Subcutaneous abdominal adipose tissue (tissue), 5 donors: Measurements from ENCODE around the gene CCDC150.
"Not testable (repeated sequence)": the region's sequence is repeated elsewhere in the genome, so short reads cannot be mapped to it uniquely, and the experiment has no call there.

Experiments
- H3K27ac ChIP-seq: one replicate; pipeline ENCODE4 v1.7.0; 2013; ENCODE audit warnings: low read depth, mild to moderate bottlenecking, inconsistent platforms, low read length, moderate library complexity
- H3K27me3 ChIP-seq, 5 donors: one replicate each; pipeline ENCODE4 v1.7.0; 2013; ENCODE audit warnings: low read length in 5 of 5, inconsistent platforms in 1 of 5; ENCODE audit not compliant: control insufficient read depth in 5 of 5, insufficient read depth in 4 of 5
- H3K36me3 ChIP-seq, 5 donors: one replicate each; pipeline ENCODE4 v1.7.0; 2013; ENCODE audit warnings: low read length in 5 of 5; ENCODE audit not compliant: control insufficient read depth in 5 of 5, insufficient read depth in 5 of 5
- H3K4me1 ChIP-seq, 5 donors: one replicate each; pipeline ENCODE4 v1.7.0; 2013; ENCODE audit warnings: low read length in 5 of 5, mild to moderate bottlenecking in 3 of 5, moderate library complexity in 1 of 5; ENCODE audit not compliant: control insufficient read depth in 5 of 5, insufficient read depth in 5 of 5
- H3K4me3 ChIP-seq, 5 donors: one replicate each; pipeline ENCODE4 v1.7.0; 2013; ENCODE audit warnings: low read length in 5 of 5, low read depth in 1 of 5
- H3K9ac ChIP-seq, 5 donors: one replicate each; pipeline ENCODE4 v1.7.0; 2013; ENCODE audit warnings: low read length in 5 of 5, mild to moderate bottlenecking in 4 of 5, moderate library complexity in 3 of 5
- H3K9me3 ChIP-seq, 5 donors: one replicate each; pipeline ENCODE4 v1.7.0; 2013; ENCODE audit warnings: low read length in 5 of 5; ENCODE audit not compliant: control insufficient read depth in 5 of 5
- donor health status: healthy.
- donor health status: healthy.
- donor health status: healthy.
- donor health status: healthy.
- donor health status: healthy.

The CCDC150 gene

DNA sequence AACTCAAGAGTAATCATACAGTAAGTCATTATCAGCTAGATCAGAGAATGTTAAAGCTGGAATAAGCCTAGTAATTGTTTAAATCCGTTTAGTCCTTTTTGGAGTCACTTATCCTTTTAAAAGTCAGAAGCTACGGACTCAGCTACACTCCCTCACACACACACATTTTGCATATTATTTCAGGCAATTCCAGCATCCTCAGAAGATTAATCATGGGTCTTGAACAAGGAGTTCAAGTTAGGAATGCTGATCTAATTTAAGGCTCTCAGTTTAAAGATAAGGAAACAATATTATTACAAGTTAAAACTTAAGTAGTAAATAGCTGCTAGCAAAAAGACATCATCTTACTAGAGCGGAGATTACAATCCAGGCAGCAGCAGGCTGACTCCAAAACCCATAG is 85.7 kb downstream of the CCDC150 start:
- Histone ChIP-seq H3K4me1 (no peaks in the 10 kb centered on the region), H3K27ac (no peak overlapping the region), H3K36me3 (no peaks in the 10 kb centered on the region), H3K9me3 (no peaks in the 10 kb centered on the region), H3K4me3 (no peak overlapping the region), H3K27me3 (no peaks in the 10 kb centered on the region), H3K9ac (no peak overlapping the region)

DNA sequence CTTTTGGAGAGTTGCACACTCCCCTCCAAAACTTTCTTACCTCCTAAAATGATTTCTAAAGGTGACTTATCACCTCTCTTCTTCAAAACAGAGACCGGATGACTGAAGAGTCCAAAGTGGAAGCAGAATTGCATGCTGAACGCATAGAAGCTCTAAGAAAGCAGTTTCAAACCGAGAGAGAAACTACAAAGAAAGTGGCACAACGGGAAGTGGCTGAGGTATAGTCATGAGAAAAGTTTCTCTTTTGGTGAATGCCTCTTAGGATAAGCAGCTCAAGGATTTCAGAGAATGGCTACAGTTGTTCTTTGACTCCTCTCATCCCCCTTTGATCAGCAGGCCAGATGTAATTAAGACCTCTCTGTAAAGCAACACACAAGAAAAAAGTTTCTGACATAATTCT is 86.4 kb downstream of the CCDC150 start:
- H3K9ac ChIP-seq = no peak overlapping the region
- no peak overlapping the region for H3K4me3 ChIP-seq
- H3K9me3 ChIP-seq = no peaks in the 10 kb centered on the region
- no peaks in the 10 kb centered on the region for H3K36me3 ChIP-seq
- no peaks in the 10 kb centered on the region for H3K4me1 ChIP-seq
- H3K27me3 ChIP-seq = no peaks in the 10 kb centered on the region
- no peak overlapping the region for H3K27ac ChIP-seq

DNA sequence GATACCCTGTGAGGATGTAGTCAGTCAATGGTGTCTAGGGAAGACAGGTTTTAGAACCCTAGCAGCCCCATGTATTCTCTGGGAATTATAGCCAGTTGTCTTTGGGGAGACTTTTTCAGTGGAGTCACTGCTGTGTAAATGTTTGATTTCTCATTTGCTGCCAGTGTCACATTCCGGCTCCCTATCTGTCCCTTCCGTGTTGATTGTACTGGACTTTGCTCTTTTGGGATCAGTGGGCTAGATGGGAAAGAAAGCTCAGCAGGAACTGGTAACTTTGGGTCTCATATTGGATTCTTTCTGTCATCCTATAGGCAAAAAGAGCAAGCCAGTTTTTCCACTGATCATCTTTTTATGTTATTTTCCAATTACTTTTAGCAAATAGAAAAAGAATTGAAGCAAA is 89.9 kb downstream of the CCDC150 start:
- no peaks in the 10 kb centered on the region for H3K27me3 ChIP-seq
- H3K9ac ChIP-seq = no peak overlapping the region
- no peaks in the 10 kb centered on the region for H3K9me3 ChIP-seq
- H3K36me3 ChIP-seq = peaks cover 0 to 7% (median 0%) of the 10 kb centered on the region in 5 donors
- no peaks in the 10 kb centered on the region for H3K4me1 ChIP-seq
- no peak overlapping the region for H3K4me3 ChIP-seq
- no peak overlapping the region for H3K27ac ChIP-seq

DNA sequence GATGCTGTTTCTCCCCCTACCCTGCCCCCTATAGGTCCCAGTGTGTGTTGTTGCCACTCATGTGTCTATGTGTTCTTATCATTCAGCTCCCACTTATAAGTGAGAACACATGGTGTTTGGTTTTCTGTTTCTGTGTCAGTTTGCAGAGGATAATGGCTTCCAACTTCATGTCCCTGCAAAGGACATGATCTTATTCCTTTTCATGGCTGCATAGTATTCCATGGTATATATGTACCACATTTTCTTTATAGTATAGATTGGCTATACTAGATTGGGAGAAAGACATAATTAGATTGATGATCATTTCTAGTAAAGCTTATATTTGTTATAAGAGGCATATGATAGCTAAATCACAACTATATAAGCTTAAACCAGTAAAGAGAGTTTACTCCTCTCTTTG is 97.1 kb downstream of the CCDC150 start:
- not testable (repeated sequence) for H3K4me1 ChIP-seq, H3K27me3 ChIP-seq, H3K36me3 ChIP-seq, H3K27ac ChIP-seq, H3K4me3 ChIP-seq, H3K9ac ChIP-seq
- H3K9me3 ChIP-seq = peaks cover 0 to 15% (median 3%) of the 10 kb centered on the region in 5 donors

DNA sequence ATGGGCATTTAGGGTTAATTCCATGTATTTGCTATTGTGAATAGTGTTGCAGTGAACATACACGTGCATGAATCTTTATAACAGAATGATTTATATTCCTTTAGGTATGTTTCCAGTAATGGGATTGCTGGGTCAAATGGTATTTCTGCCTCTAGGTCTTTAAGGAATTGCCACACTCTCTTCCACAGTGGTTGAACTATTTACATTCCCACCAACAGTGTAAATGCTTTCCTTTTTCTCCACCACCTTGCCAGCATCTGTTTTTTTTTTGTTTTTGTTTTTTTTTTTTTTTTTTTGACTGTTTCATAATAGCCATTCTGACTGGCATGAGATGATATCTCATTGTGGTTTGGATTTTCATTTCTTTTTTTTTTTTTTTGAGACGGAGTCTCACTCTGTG is 97.5 kb downstream of the CCDC150 start:
- H3K27ac ChIP-seq = no peak overlapping the region
- H3K4me1 ChIP-seq = no peaks in the 10 kb centered on the region
- H3K36me3 ChIP-seq = peaks cover 0 to 7% (median 0%) of the 10 kb centered on the region in 5 donors
- peaks cover 0 to 15% (median 3%) of the 10 kb centered on the region in 5 donors for H3K9me3 ChIP-seq
- H3K4me3 ChIP-seq = no peak overlapping the region
- H3K27me3 ChIP-seq = no peaks in the 10 kb centered on the region
- H3K9ac ChIP-seq = no peak overlapping the region

DNA sequence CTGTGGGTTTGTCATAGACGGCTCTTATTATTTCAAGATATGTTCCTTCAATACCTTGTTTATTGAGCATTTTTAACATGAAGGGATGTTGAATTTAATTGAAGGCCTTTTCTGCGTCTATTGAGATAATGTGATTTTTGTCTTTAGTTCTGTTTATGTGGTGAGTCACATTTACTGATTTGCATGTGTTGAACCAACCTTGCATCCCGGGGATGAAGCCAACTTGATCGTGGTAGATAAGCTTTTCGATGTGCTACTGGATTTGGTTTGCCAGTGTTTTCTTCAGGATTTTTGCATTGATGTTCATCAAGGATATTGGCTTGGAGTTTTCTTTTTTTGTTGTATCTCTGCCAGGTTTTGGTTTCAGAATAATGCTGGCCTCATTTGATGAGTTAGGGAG is 99.5 kb downstream of the CCDC150 start:
- H3K9me3 ChIP-seq = peaks cover 0 to 15% (median 3%) of the 10 kb centered on the region in 5 donors
- H3K36me3 ChIP-seq = no peaks in the 10 kb centered on the region
- H3K4me3 ChIP-seq = no peak overlapping the region
- no peaks in the 10 kb centered on the region for H3K27me3 ChIP-seq
- H3K9ac ChIP-seq = no peak overlapping the region
- no peak overlapping the region for H3K27ac ChIP-seq
- no peaks in the 10 kb centered on the region for H3K4me1 ChIP-seq

DNA sequence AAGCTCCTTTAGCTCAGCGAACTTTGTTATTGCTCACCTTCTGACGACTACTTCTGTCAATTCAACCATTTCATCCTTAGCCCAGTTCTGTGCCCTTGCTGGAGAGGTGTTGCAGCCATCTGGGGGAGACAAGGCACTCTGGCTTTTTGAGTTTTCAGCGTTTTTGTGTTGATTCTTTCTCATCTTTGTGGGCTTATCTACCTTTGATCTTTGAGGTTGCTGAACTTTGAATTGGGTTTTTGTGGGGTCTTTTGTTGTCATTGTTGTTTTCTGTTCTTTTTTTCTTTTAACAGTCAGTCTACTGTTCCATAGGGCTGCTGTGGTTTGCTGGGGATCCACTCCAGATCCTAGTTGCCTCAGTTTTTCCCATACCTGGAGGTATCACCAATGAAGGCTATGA is 102.7 kb downstream of the CCDC150 start:
- no peak overlapping the region for H3K4me3 ChIP-seq
- H3K36me3 ChIP-seq = no peaks in the 10 kb centered on the region
- H3K9me3 ChIP-seq = peaks cover 0 to 3% (median 0%) of the 10 kb centered on the region in 5 donors
- no peaks in the 10 kb centered on the region for H3K27me3 ChIP-seq
- no peak overlapping the region for H3K27ac ChIP-seq
- no peaks in the 10 kb centered on the region for H3K4me1 ChIP-seq
- H3K9ac ChIP-seq = no peak overlapping the region

DNA sequence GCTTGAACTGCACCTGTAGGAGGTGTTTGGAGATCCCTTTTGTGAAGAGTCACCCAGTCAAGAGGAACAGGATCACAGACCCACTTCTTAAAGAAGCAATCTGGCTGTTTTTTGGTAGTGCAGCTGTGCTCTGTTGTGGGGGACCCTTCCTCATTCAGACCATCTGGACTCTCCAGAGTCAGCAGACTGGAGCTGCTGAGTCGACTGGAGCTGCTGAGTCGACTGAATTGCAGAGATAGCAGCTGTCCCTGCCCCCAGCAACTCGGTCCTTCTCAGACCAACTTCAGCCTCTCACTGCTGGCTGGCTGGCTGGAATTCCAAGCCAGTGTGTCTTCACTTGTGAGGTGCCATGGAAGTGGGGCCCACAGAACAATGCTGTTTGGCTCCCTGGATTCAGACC is 103.2 kb downstream of the CCDC150 start:
- Histone ChIP-seq H3K36me3 (no peaks in the 10 kb centered on the region), H3K27ac (no peak overlapping the region), H3K4me1 (no peaks in the 10 kb centered on the region)

DNA sequence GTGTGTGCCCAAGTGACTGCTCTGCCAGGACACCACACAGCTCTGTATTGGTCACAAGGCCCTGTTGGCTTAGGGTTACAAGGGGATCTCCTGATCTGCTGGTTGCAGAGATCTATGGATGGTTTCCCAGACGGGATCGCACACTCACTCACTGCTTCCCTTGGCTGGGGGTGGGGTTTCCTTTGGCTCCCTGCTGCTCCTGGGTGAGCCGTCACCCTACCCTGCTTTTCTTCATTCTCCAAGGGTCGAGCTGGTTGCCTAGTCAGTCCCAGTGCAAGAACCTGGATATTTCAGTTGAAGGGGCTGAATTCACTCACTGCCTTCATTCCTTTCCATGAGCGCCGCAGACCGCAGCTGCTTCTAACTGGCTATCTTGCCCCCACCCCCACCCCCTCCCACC is 103.7 kb downstream of the CCDC150 start:
- Histone ChIP-seq H3K4me3 (no peak overlapping the region), H3K36me3 (no peaks in the 10 kb centered on the region), H3K9ac (no peak overlapping the region), H3K4me1 (no peaks in the 10 kb centered on the region), H3K9me3 (peaks cover 0 to 2% (median 0%) of the 10 kb centered on the region in 5 donors), H3K27ac (no peak overlapping the region), H3K27me3 (no peaks in the 10 kb centered on the region)

More for the DNA sequence above, 103.2 kb downstream of the CCDC150 start:
- Histone ChIP-seq H3K27me3 (no peaks in the 10 kb centered on the region), H3K9me3 (peaks cover 0 to 3% (median 0%) of the 10 kb centered on the region in 5 donors), H3K4me3 (no peak overlapping the region), H3K9ac (no peak overlapping the region)

DNA sequence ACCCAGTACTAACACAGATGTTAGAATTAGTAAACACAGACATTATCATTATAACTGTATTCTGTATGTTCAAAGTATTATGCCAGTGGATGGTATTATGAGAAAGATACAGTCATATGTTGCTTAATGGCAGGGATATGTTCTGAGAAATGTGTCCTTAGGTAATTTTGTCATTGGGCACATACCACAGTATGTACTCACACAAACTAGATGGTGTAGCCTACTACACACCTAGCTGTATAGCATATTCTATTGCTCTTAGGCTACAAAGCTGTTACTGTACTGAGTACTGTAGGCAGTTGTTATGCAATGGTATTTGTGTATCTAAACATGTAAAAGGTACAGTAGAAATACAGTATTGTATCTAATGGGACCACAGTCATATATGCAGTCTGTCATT is 106.2 kb downstream of the CCDC150 start:
- Histone ChIP-seq H3K4me3 (no peak overlapping the region), H3K4me1 (no peaks in the 10 kb centered on the region), H3K27me3 (no peaks in the 10 kb centered on the region), H3K36me3 (no peaks in the 10 kb centered on the region), H3K9ac (no peak overlapping the region), H3K9me3 (no peaks in the 10 kb centered on the region), H3K27ac (no peak overlapping the region)

DNA sequence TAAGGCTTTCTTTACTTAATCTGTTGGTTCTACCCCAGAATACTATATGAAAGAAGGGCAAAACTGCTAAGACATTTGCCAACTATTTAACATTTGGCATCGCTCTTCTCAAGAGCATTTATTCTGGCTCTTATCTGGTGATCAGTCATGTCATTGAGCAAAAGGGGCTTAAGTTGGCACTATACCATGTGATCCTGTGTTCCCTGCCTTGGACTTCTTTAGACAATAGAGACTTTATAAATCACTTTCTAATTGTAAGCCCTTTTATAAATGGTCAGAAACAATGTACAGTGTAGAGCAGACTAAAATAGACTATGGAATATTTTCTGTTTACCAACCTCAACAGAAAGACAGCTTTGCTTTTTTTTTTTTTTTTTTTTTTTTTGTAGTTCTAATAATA is 107.9 kb downstream of the CCDC150 start:
- Histone ChIP-seq H3K9ac (no peak overlapping the region), H3K27me3 (no peaks in the 10 kb centered on the region), H3K4me1 (peaks cover 0 to 2% (median 0%) of the 10 kb centered on the region in 5 donors), H3K9me3 (no peaks in the 10 kb centered on the region), H3K4me3 (no peak overlapping the region), H3K27ac (no peak overlapping the region), H3K36me3 (no peaks in the 10 kb centered on the region)
